H9 (cell line): ENCODE results near the gene MTA1. TPM values are rescaled to one million over a fixed set of nuclear protein-coding genes. Genes with fewer than 3 reads are reported as not detected.

Experiments used
- DNase-seq: peaks from one replicate; pipeline ENCODE4 v3.0.0-alpha.2; 2017
- H2AFZ ChIP-seq: one replicate; pipeline ENCODE4 v1.6.1; 2013; ENCODE audit warnings: mild to moderate bottlenecking, low read length, control low read depth, moderate library complexity
- H2AK5ac ChIP-seq: 2 replicates; pipeline ENCODE4 v1.6.1; 2013; ENCODE audit warnings: low read length, control low read depth, mixed read lengths; ENCODE audit not compliant: insufficient read length
- H2BK120ac ChIP-seq: one replicate; pipeline ENCODE4 v1.6.1; 2013; ENCODE audit warnings: low read depth, mild to moderate bottlenecking, low read length, control low read depth, inconsistent platforms; ENCODE audit not compliant: poor library complexity, severe bottlenecking
- H2BK12ac ChIP-seq: 2 replicates; pipeline ENCODE4 v1.6.1; 2013; ENCODE audit warnings: low read length, control low read depth, mixed read lengths, low read depth; ENCODE audit not compliant: insufficient read length
- H2BK15ac ChIP-seq: 2 replicates; pipeline ENCODE4 v1.6.1; 2013; ENCODE audit warnings: low read depth, low read length, control low read depth
- H2BK20ac ChIP-seq: one replicate; pipeline ENCODE4 v1.6.1; 2013; ENCODE audit warnings: low read depth, mild to moderate bottlenecking, low read length, control low read depth, inconsistent platforms; ENCODE audit not compliant: poor library complexity, severe bottlenecking
- H2BK5ac ChIP-seq: 2 replicates; pipeline ENCODE4 v1.6.1; 2013; ENCODE audit warnings: low read length, control low read depth, mixed read lengths; ENCODE audit not compliant: insufficient read length
- H3K14ac ChIP-seq: 2 replicates; pipeline ENCODE4 v1.6.1; 2013; ENCODE audit warnings: low read length, control low read depth; ENCODE audit not compliant: insufficient read depth
- H3K18ac ChIP-seq: 2 replicates; pipeline ENCODE4 v1.6.1; 2013; ENCODE audit warnings: low read depth, mild to moderate bottlenecking, mixed read lengths, low read length, control low read depth; ENCODE audit not compliant: insufficient read length
- H3K23ac ChIP-seq: 2 replicates; pipeline ENCODE4 v1.6.1; 2013; ENCODE audit warnings: low read length, control low read depth, mixed read lengths, low read depth; ENCODE audit not compliant: insufficient read length
- H3K23me2 ChIP-seq: 2 replicates; pipeline ENCODE4 v1.6.1; 2013; ENCODE audit warnings: low read depth, mild to moderate bottlenecking, mixed read lengths, low read length, control low read depth; ENCODE audit not compliant: insufficient read length, poor library complexity, severe bottlenecking
- H3K27ac ChIP-seq: 2 replicates; pipeline ENCODE4 v1.5.1; 2013; ENCODE audit warnings: low read length, control low read depth, mixed read lengths, low read depth; ENCODE audit not compliant: insufficient read length
- H3K27me3 ChIP-seq: 2 replicates; pipeline ENCODE4 v1.6.1; 2013; ENCODE audit warnings: low read length, control low read depth, inconsistent platforms; ENCODE audit not compliant: insufficient read depth
- H3K4ac ChIP-seq: 2 replicates; pipeline ENCODE4 v1.6.1; 2013; ENCODE audit warnings: low read depth, mild to moderate bottlenecking, control low read depth, inconsistent platforms, low read length, moderate library complexity
- H3K4me1 ChIP-seq: 2 replicates; pipeline ENCODE4 v1.6.1; 2013; ENCODE audit warnings: low read length, control low read depth, inconsistent platforms; ENCODE audit not compliant: insufficient read depth
- H3K4me2 ChIP-seq: 2 replicates; pipeline ENCODE4 v1.6.1; 2013; ENCODE audit warnings: low read length, control low read depth, mixed read lengths; ENCODE audit not compliant: insufficient read length, insufficient read depth
- H3K56ac ChIP-seq: 2 replicates; pipeline ENCODE4 v1.6.1; 2013; ENCODE audit warnings: low read depth, mild to moderate bottlenecking, mixed read lengths, low read length, control low read depth; ENCODE audit not compliant: insufficient read length
- H3K79me1 ChIP-seq: 2 replicates; pipeline ENCODE4 v1.6.1; 2013; ENCODE audit warnings: low read depth, mild to moderate bottlenecking, moderate library complexity, low read length, control low read depth, inconsistent platforms; ENCODE audit not compliant: insufficient read depth, poor library complexity, severe bottlenecking
- H3K79me2 ChIP-seq: 2 replicates; pipeline ENCODE4 v1.6.1; 2013; ENCODE audit warnings: low read length, control low read depth, inconsistent platforms; ENCODE audit not compliant: insufficient read depth
- H3K9ac ChIP-seq: 2 replicates; pipeline ENCODE4 v1.6.1; 2013; ENCODE audit warnings: low read length, control low read depth, mixed read lengths; ENCODE audit not compliant: insufficient read length; ENCODE audit errors: extremely low read depth
- H3K9me3 ChIP-seq: one replicate; pipeline ENCODE4 v1.6.1; 2013; ENCODE audit warnings: low read depth, low read length, inconsistent platforms; ENCODE audit not compliant: control insufficient read depth
- H3T11ph ChIP-seq: one replicate; pipeline ENCODE4 v1.6.1; 2013; ENCODE audit warnings: mild to moderate bottlenecking, low read length, control low read depth, inconsistent platforms
- H4K20me1 ChIP-seq: one replicate; pipeline ENCODE4 v1.6.1; 2013; ENCODE audit not compliant: control insufficient read depth, insufficient read length, insufficient read depth
- H4K5ac ChIP-seq: 2 replicates; pipeline ENCODE4 v1.6.1; 2013; ENCODE audit warnings: low read depth, mild to moderate bottlenecking, mixed read lengths, low read length, control low read depth; ENCODE audit not compliant: insufficient read length
- H4K8ac ChIP-seq: replicated peaks from 2 replicates; pipeline ENCODE4 v1.6.1; 2013; ENCODE audit warnings: low read length, control low read depth, mixed read lengths, low read depth; ENCODE audit not compliant: insufficient read length
- H4K91ac ChIP-seq: 2 replicates; pipeline ENCODE4 v1.6.1; 2013; ENCODE audit warnings: low read depth, mild to moderate bottlenecking, moderate library complexity, mixed read lengths, low read length, control low read depth; ENCODE audit not compliant: insufficient read length
- H3K27ac Mint-ChIP-seq, 3 experiments: 2 replicates in 2 of 3; 3 replicates in 1 of 3; pipeline ENCODE4 v1.8.0; 2020 to 2021; ENCODE audit warnings: mixed read lengths in 3 of 3, mild to moderate bottlenecking in 1 of 3, moderate library complexity in 1 of 3
- H3K27me3 Mint-ChIP-seq: 2 replicates; pipeline ENCODE4 v1.8.0; 2021; ENCODE audit warnings: low read depth, mild to moderate bottlenecking, moderate library complexity, mixed read lengths
- H3K36me3 Mint-ChIP-seq, 3 experiments: 2 replicates in 2 of 3; 3 replicates in 1 of 3; pipeline ENCODE4 v1.8.0; 2020 to 2021; ENCODE audit warnings: low read depth in 3 of 3, mixed read lengths in 3 of 3; ENCODE audit not compliant: insufficient read depth in 1 of 3
- H3K4me1 Mint-ChIP-seq, 2 experiments: 2 replicates each; pipeline ENCODE4 v1.8.0; 2020; ENCODE audit warnings: mixed read lengths in 2 of 2
- H3K4me3 Mint-ChIP-seq, 2 experiments: 2 replicates in 1 of 2; 3 replicates in 1 of 2; pipeline ENCODE4 v1.8.0; 2020 to 2021; ENCODE audit warnings: mild to moderate bottlenecking in 2 of 2, mixed read lengths in 2 of 2, moderate library complexity in 1 of 2
- H3K9me3 Mint-ChIP-seq, 2 experiments: 2 replicates in 1 of 2; 3 replicates in 1 of 2; pipeline ENCODE4 v1.8.0; 2020; ENCODE audit warnings: mild to moderate bottlenecking in 2 of 2, mixed read lengths in 2 of 2, moderate library complexity in 1 of 2
- WGBS: extraction: QIAGEN DNeasy Blood & Tissue Kit; methylation state at CpG from one replicate; pipeline ENCODE4 v1.1.7; 2013; ENCODE audit warnings: missing lambda C conversion rate, low lambda C conversion rate, mixed read lengths; ENCODE audit not compliant: insufficient read length; ENCODE audit errors: extremely low coverage; 5-methylcytosine and 5-hydroxymethylcytosine counted together
- total RNA-seq: library from RNA; stranded (reverse); gene quantifications from 2 replicates; pipeline ENCODE4 v1.2.1, GENCODE V29; 2021
- TF ChIP-seq, protein P1 (sequence below): fragments of 200-600 bp; sonication (generic); conservative IDR thresholded peaks from 3 replicates; pipeline ENCODE4 v1.8.0; 2021; ENCODE audit warnings: antibody characterized with exemption, mild to moderate bottlenecking

MTA1 gene
- total RNA-seq, 1 experiment from 2014 or later, result 230 TPM

GRCh38 chr14:105500036-105500725 lies 80.6 kb downstream of the MTA1 start:
- Histone ChIP-seq H4K8ac (no peak overlapping the region), H4K91ac (no peak overlapping the region), H2AK5ac (no peak overlapping the region), H2AFZ (no peak overlapping the region), H4K5ac (no peak overlapping the region), H2BK120ac (no peak overlapping the region), H3K79me2 (no peaks in the 10 kb centered on the region), H3K23me2 (peaks cover 2% of the 10 kb centered on the region), H3T11ph (no peak overlapping the region), H3K14ac (no peak overlapping the region; the same call in 1 of the 2 replicates), H2BK20ac (no peak overlapping the region), H3K18ac (no peak overlapping the region), H3K9ac (no peak overlapping the region), H2BK5ac (no peak overlapping the region), H3K4me2 (no peak overlapping the region), H3K4ac (no peak overlapping the region), H3K56ac (no peak overlapping the region), H4K20me1 (no peaks in the 10 kb centered on the region), H2BK12ac (no peak overlapping the region), H3K27ac (no peak overlapping the region), H3K79me1 (no peaks in the 10 kb centered on the region), H3K27me3 (no peaks in the 10 kb centered on the region), H3K4me1 (no peaks in the 10 kb centered on the region), H2BK15ac (no peak overlapping the region), H3K23ac (no peak overlapping the region), H3K9me3 (no peaks in the 10 kb centered on the region)
- H3K9me3 Mint-ChIP-seq, result peaks cover 0 to 4% of the 10 kb centered on the region in 2 experiments; a peak in 1 of 5 replicates
- H3K27me3 Mint-ChIP-seq, result peaks cover 2% of the 10 kb centered on the region; the same call in 1 of the 2 replicates
- no peak overlapping the region for H3K4me3 Mint-ChIP-seq
- no CpG with 5 or more reads among the region's 21 CpGs for WGBS
- no peaks in the 10 kb centered on the region; a peak in 1 of 7 replicates for H3K36me3 Mint-ChIP-seq
- peaks cover 0 to 4% of the 10 kb centered on the region in 2 experiments; a peak in 2 of 4 replicates for H3K4me1 Mint-ChIP-seq
- H3K27ac Mint-ChIP-seq, result peak overlapping the region in 2 of 3 experiments; percentile 41 to 94; a peak in 2 of 7 replicates
- no peak for DNase-seq
- TF ChIP-seq, protein P1, sequence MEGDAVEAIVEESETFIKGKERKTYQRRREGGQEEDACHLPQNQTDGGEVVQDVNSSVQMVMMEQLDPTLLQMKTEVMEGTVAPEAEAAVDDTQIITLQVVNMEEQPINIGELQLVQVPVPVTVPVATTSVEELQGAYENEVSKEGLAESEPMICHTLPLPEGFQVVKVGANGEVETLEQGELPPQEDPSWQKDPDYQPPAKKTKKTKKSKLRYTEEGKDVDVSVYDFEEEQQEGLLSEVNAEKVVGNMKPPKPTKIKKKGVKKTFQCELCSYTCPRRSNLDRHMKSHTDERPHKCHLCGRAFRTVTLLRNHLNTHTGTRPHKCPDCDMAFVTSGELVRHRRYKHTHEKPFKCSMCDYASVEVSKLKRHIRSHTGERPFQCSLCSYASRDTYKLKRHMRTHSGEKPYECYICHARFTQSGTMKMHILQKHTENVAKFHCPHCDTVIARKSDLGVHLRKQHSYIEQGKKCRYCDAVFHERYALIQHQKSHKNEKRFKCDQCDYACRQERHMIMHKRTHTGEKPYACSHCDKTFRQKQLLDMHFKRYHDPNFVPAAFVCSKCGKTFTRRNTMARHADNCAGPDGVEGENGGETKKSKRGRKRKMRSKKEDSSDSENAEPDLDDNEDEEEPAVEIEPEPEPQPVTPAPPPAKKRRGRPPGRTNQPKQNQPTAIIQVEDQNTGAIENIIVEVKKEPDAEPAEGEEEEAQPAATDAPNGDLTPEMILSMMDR, result no peak
